RWPE1 (cell line): Measurements from ENCODE around the gene ANO1.
"Not testable (repeated sequence)": the region's sequence is repeated elsewhere in the genome, so short reads cannot be mapped to it uniquely, and the experiment has no call there.

Experiments used
- CTCF ChIA-PET: fragments of 350-600 bp; sonication (Branson Sonifier 250); formaldehyde crosslinking; extraction: SDS; loops from one replicate; lab custom pipeline; 2021; lab: Yijun Ruan, JAX
- POLR2A ChIA-PET: fragments of 400-600 bp; formaldehyde crosslinking; extraction: SDS; loops from one replicate; lab custom pipeline; 2020; ENCODE audit warnings: antibody characterized with exemption; ENCODE audit not compliant: low non-redundant PET; lab: Yijun Ruan, JAX
- DNase-seq: peaks from one replicate; pipeline ENCODE4 v3.0.0; 2012; ENCODE audit warnings: low spot score
- H3K27ac ChIP-seq: fragments of 450-650 bp; 2 replicates; pipeline ENCODE4 v1.5.1; 2017
- CTCF ChIP-seq: fragments of 450-650 bp; conservative IDR thresholded peaks from 2 replicates; pipeline ENCODE4 v1.5.1; 2017; ENCODE audit warnings: low read depth, mild to moderate bottlenecking

The ANO1 gene

GRCh38 chr11:70207531-70208131 is 129.5 kb downstream of the ANO1 start:
- no peak for TF ChIP-seq CTCF
- POLR2A ChIA-PET: no interaction called here
- CTCF ChIA-PET: no interaction called here
- peak overlapping the region; percentile 30 for H3K27ac ChIP-seq
- no peak for DNase-seq

GRCh38 chr11:70209391-70209912 is 131.3 kb downstream of the ANO1 start:
- CTCF ChIA-PET: no interaction called here
- TF ChIP-seq CTCF: no peak
- no peak for DNase-seq
- POLR2A ChIA-PET: no interaction called here
- H3K27ac ChIP-seq: no peak overlapping the region

- CTCF ChIA-PET: no interaction called here
- no peak for DNase-seq
- H3K27ac ChIP-seq: no peak overlapping the region
- TF ChIP-seq CTCF: no peak
- POLR2A ChIA-PET: no interaction called here
These were observed 132.0 kb downstream of the ANO1 start for GRCh38 chr11:70210051-70210501.

- no peak for TF ChIP-seq CTCF
- CTCF ChIA-PET: no interaction called here
These were observed 132.4 kb downstream of the ANO1 start for GRCh38 chr11:70210530-70210929.

GRCh38 chr11:70212227-70212811 is 134.2 kb downstream of the ANO1 start:
- TF ChIP-seq CTCF: no peak
- DNase-seq: no peak
- POLR2A ChIA-PET: no interaction called here
- H3K27ac ChIP-seq: no peak overlapping the region
- CTCF ChIA-PET: interaction anchor here (0.6 kb wide), 1 partner anchor 518 kb away, joined by 3 read pairs; no protein-coding TSS in a partner anchor

More at GRCh38 chr11:70210530-70210929, 132.4 kb downstream of the ANO1 start:
- POLR2A ChIA-PET: no interaction called here
- no peak overlapping the region for H3K27ac ChIP-seq
- no peak for DNase-seq

- H3K27ac ChIP-seq, CTCF ChIA-PET, POLR2A ChIA-PET, DNase-seq: not testable (repeated sequence)
These were observed 139.3 kb downstream of the ANO1 start for GRCh38 chr11:70217388-70217787.

- CTCF ChIA-PET, POLR2A ChIA-PET, DNase-seq, H3K27ac ChIP-seq: not testable (repeated sequence)
These were observed 140.0 kb downstream of the ANO1 start for GRCh38 chr11:70218076-70218475.
